Measurements from ENCODE around the gene BSND. TPM values are rescaled to one million over a fixed set of nuclear protein-coding genes. Genes with fewer than 3 reads are reported as not detected.

BSND gene
- total and polyA plus RNA-seq, 2 experiments from 2014 or later, result not detected

GRCh38 chr1:55010194-55010886, 11.6 kb downstream of the BSND start:
- H3K9me3 ChIP-seq (ENCODE audit: low read depth), result no peaks in the 10 kb centered on the region
- H3K4me3 ChIP-seq, result no peak overlapping the region
- H3K36me3 ChIP-seq, result no peaks in the 10 kb centered on the region
- no peak for DNase-seq (ENCODE audit: low read depth in 1 of 2, low spot score in 1 of 2)
- TF ChIP-seq, protein P1, sequence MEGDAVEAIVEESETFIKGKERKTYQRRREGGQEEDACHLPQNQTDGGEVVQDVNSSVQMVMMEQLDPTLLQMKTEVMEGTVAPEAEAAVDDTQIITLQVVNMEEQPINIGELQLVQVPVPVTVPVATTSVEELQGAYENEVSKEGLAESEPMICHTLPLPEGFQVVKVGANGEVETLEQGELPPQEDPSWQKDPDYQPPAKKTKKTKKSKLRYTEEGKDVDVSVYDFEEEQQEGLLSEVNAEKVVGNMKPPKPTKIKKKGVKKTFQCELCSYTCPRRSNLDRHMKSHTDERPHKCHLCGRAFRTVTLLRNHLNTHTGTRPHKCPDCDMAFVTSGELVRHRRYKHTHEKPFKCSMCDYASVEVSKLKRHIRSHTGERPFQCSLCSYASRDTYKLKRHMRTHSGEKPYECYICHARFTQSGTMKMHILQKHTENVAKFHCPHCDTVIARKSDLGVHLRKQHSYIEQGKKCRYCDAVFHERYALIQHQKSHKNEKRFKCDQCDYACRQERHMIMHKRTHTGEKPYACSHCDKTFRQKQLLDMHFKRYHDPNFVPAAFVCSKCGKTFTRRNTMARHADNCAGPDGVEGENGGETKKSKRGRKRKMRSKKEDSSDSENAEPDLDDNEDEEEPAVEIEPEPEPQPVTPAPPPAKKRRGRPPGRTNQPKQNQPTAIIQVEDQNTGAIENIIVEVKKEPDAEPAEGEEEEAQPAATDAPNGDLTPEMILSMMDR (IDR thresholded peaks at IDR 0.05; ENCODE audit: low read depth, low read length), result no peak
- H3K27me3 ChIP-seq, result peaks cover 4% of the 10 kb centered on the region
- H3K27ac ChIP-seq, result no peak overlapping the region
- H3K4me1 ChIP-seq (ENCODE audit: low read depth), result no peaks in the 10 kb centered on the region

- no peak overlapping the region for H3K27ac ChIP-seq
- H3K4me1 ChIP-seq (ENCODE audit: low read depth), result no peaks in the 10 kb centered on the region
- TF ChIP-seq, protein P1 (IDR thresholded peaks at IDR 0.05; ENCODE audit: low read depth, low read length), result no peak
- H3K4me3 ChIP-seq, result no peak overlapping the region
- H3K27me3 ChIP-seq, result peaks cover 4% of the 10 kb centered on the region
- no peaks in the 10 kb centered on the region for H3K9me3 ChIP-seq (ENCODE audit: low read depth)
- no peaks in the 10 kb centered on the region for H3K36me3 ChIP-seq
- no peak for DNase-seq (ENCODE audit: low read depth in 1 of 2, low spot score in 1 of 2)
Measured at GRCh38 chr1:55010887-55011217, 12.1 kb downstream of the BSND start.

GRCh38 chr1:55012661-55013060, 13.9 kb downstream of the BSND start:
- Histone ChIP-seq H3K4me3 (no peak overlapping the region), H3K27me3 (peaks cover 4% of the 10 kb centered on the region), H3K36me3 (no peaks in the 10 kb centered on the region), H3K4me1 (ENCODE audit: low read depth) (no peaks in the 10 kb centered on the region), H3K9me3 (ENCODE audit: low read depth) (no peaks in the 10 kb centered on the region), H3K27ac (no peak overlapping the region)
- DNase-seq (ENCODE audit: low read depth in 1 of 2, low spot score in 1 of 2), result no peak
- TF ChIP-seq, protein P1 (IDR thresholded peaks at IDR 0.05; ENCODE audit: low read depth, low read length), result no peak

GRCh38 chr1:55015123-55015522, 16.4 kb downstream of the BSND start:
- no peaks in the 10 kb centered on the region for H3K9me3 ChIP-seq (ENCODE audit: low read depth)
- H3K4me3 ChIP-seq, result no peak overlapping the region
- no peaks in the 10 kb centered on the region for H3K36me3 ChIP-seq
- H3K27me3 ChIP-seq, result peaks cover 4% of the 10 kb centered on the region
- DNase-seq (ENCODE audit: low read depth in 1 of 2, low spot score in 1 of 2), result no peak
- no peak overlapping the region for H3K27ac ChIP-seq
- no peaks in the 10 kb centered on the region for H3K4me1 ChIP-seq (ENCODE audit: low read depth)
- TF ChIP-seq, protein P1 (IDR thresholded peaks at IDR 0.05; ENCODE audit: low read depth, low read length), result no peak

DNA sequence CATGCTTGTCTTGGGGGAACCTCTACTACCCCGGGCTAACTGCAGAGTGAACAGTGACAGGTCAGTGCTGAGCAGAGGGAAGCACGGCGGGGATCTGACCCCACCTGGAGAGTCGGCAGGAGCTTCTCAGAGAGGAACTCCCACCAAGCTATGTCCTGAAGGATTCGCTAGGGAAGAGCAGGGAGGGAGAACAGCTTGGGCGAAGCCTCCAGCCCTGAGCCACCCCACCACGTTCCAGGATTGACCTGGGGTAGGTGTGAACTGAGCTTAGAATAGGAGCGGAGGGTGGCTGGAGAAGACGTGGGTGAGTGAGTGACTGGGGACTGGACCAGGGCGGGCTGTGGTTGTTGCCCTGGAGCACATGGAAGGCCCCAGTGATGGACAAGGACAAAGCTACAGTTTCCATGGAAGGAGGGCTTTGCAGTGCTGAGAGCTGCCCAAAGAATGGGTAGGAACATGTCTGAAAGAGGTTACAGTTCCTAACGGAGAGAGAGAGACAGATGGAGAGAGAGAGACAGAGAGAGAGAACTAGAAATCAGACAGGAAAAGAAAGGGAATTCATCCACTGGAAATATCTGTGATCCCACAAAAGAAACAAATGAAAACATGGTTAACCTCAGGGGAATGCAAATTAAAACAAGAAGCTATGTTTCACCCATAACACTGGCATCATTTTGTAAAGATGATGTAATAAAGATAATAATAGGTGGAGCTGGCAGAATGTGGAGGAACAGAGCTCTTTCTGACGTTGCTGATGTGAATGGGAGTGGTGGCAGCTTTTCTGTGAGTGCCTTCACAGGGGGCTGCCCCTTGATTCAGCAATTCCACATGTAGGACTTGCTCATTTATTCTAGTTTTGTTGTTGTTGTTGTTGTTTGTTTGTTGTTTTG, 17.2 kb downstream of the BSND start:
- no peak overlapping the region for H3K27ac ChIP-seq

More for the DNA sequence above, 17.2 kb downstream of the BSND start:
- no peaks in the 10 kb centered on the region for H3K36me3 ChIP-seq
- H3K4me3 ChIP-seq, result no peak overlapping the region
- H3K4me1 ChIP-seq (ENCODE audit: low read depth), result no peaks in the 10 kb centered on the region
- H3K9me3 ChIP-seq (ENCODE audit: low read depth), result no peaks in the 10 kb centered on the region
- TF ChIP-seq, protein P1 (IDR thresholded peaks at IDR 0.05; ENCODE audit: low read depth, low read length), result no peak
- DNase-seq (ENCODE audit: low read depth in 1 of 2, low spot score in 1 of 2), result no peak
- peaks cover 4% of the 10 kb centered on the region for H3K27me3 ChIP-seq
